HEK293 (cell line): ENCODE measurements around the gene GALNT9.

Experiments
- CTCF ChIA-PET: fragments of 350-600 bp; formaldehyde crosslinking; extraction: SDS; loops from one replicate; lab custom pipeline; 2021; ENCODE audit warnings: antibody characterized with exemption; lab: Yijun Ruan, JAX
- POLR2A ChIA-PET: fragments of 300-600 bp; formaldehyde crosslinking; extraction: SDS; loops from one replicate; lab custom pipeline; 2020; ENCODE audit warnings: antibody characterized with exemption, inconsistent platforms; lab: Yijun Ruan, JAX
- H3K27ac ChIP-seq: fragments of 200-500 bp; sonication (Bioruptor generic); 2 replicates; pipeline ENCODE4 v1.5.1; 2014; ENCODE audit warnings: low read depth, low read length, control low read depth, inconsistent platforms; ENCODE audit errors: extremely low read depth
- H3K36me3 ChIP-seq, 2 experiments: fragments of 200-500 bp in 1 of 2; sonication (Bioruptor generic) in 1 of 2; 1 replicate in 1 of 2; 2 replicates in 1 of 2; pipeline ENCODE4 v1.5.1; 2014 to 2017; ENCODE audit warnings: inconsistent platforms in 2 of 2, low read length in 2 of 2; ENCODE audit not compliant: control insufficient read depth in 2 of 2, insufficient read depth in 1 of 2
- H3K4me1 ChIP-seq: fragments of 200-500 bp; sonication (Bioruptor generic); 2 replicates; pipeline ENCODE4 v1.5.1; 2014; ENCODE audit warnings: mild to moderate bottlenecking, low read length, inconsistent platforms; ENCODE audit not compliant: control insufficient read depth, insufficient read depth
- H3K4me3 ChIP-seq: 2 replicates; pipeline ENCODE4 v1.5.1; 2011; ENCODE audit warnings: low read depth, mild to moderate bottlenecking, control low read depth, low read length, moderate library complexity
- H3K9me3 ChIP-seq: fragments of 200-500 bp; sonication (Bioruptor generic); 2 replicates; pipeline ENCODE4 v1.5.1; 2014; ENCODE audit warnings: low read depth, low read length, inconsistent platforms; ENCODE audit not compliant: control insufficient read depth, insufficient read depth
- AEBP2 ChIP-seq: fragments of 450-650 bp; formaldehyde crosslinking; IDR thresholded peaks from 2 replicates; pipeline ENCODE4 v1.5.1; 2016; ENCODE audit warnings: missing biosample characterization, missing genetic modification characterization, borderline replicate concordance
- BCL6B ChIP-seq: fragments of 450-650 bp; formaldehyde crosslinking; IDR thresholded peaks from 2 replicates; pipeline ENCODE4 v1.5.1; 2017; ENCODE audit warnings: missing biosample characterization, missing genetic modification characterization
- FEZF1 ChIP-seq: fragments of 450-650 bp; formaldehyde crosslinking; IDR thresholded peaks from 2 replicates; pipeline ENCODE4 v1.5.1; 2016; ENCODE audit warnings: missing biosample characterization, missing genetic modification characterization
- IKZF3 ChIP-seq: fragments of 450-650 bp; IDR thresholded peaks from 2 replicates; pipeline ENCODE4 v1.5.0; 2018; ENCODE audit warnings: missing biosample characterization, mild to moderate bottlenecking, missing genetic modification characterization, moderate library complexity
- KLF1 ChIP-seq: fragments of 450-650 bp; formaldehyde crosslinking; IDR thresholded peaks from 2 replicates; pipeline ENCODE4 v1.5.1; 2016; ENCODE audit warnings: missing biosample characterization, missing genetic modification characterization
- KLF17 ChIP-seq: fragments of 450-650 bp; formaldehyde crosslinking; IDR thresholded peaks from 2 replicates; pipeline ENCODE4 v1.5.1; 2016; ENCODE audit warnings: missing biosample characterization, missing genetic modification characterization
- PRDM2 ChIP-seq: fragments of 450-650 bp; formaldehyde crosslinking; IDR thresholded peaks from 2 replicates; pipeline ENCODE4 v1.5.1; 2016; ENCODE audit warnings: missing biosample characterization, missing genetic modification characterization, borderline replicate concordance
- TCF7L2 ChIP-seq: IDR thresholded peaks from 2 replicates; pipeline ENCODE4 v1.6.1; 2011; ENCODE audit warnings: low read depth, mild to moderate bottlenecking, inconsistent platforms, low read length, moderate library complexity, borderline replicate concordance
- ZBTB8A ChIP-seq: fragments of 450-650 bp; formaldehyde crosslinking; IDR thresholded peaks from 2 replicates; pipeline ENCODE4 v1.5.1; 2016; ENCODE audit warnings: missing biosample characterization, missing genetic modification characterization
- ZFP69B ChIP-seq: fragments of 450-650 bp; formaldehyde crosslinking; IDR thresholded peaks from 2 replicates; pipeline ENCODE4 v1.5.1; 2016; ENCODE audit warnings: missing biosample characterization, missing genetic modification characterization
- ZIC2 ChIP-seq: fragments of 450-650 bp; formaldehyde crosslinking; IDR thresholded peaks from 2 replicates; pipeline ENCODE4 v1.5.1; 2016; ENCODE audit warnings: missing biosample characterization, missing genetic modification characterization
- ZNF112 ChIP-seq: fragments of 450-650 bp; formaldehyde crosslinking; IDR thresholded peaks from 2 replicates; pipeline ENCODE4 v1.5.0; 2017; ENCODE audit warnings: missing biosample characterization, missing genetic modification characterization
- ZNF184 ChIP-seq: fragments of 450-650 bp; IDR thresholded peaks from 2 replicates; pipeline ENCODE4 v1.5.1; 2018; ENCODE audit warnings: missing biosample characterization, mild to moderate bottlenecking, missing genetic modification characterization
- ZNF223 ChIP-seq: fragments of 450-650 bp; formaldehyde crosslinking; IDR thresholded peaks from 2 replicates; pipeline ENCODE4 v1.5.1; 2016; ENCODE audit warnings: missing biosample characterization, missing genetic modification characterization
- ZNF266 ChIP-seq: fragments of 450-650 bp; formaldehyde crosslinking; IDR thresholded peaks from 2 replicates; pipeline ENCODE4 v1.5.1; 2016; ENCODE audit warnings: missing biosample characterization, missing genetic modification characterization, low read depth
- ZNF391 ChIP-seq: fragments of 450-650 bp; formaldehyde crosslinking; IDR thresholded peaks from 2 replicates; pipeline ENCODE4 v1.5.1; 2016; ENCODE audit warnings: low read depth, missing biosample characterization, missing genetic modification characterization, borderline replicate concordance
- ZNF626 ChIP-seq: fragments of 450-650 bp; sonication (Bioruptor Pico); formaldehyde crosslinking; IDR thresholded peaks from 2 replicates; pipeline ENCODE4 v1.5.1; 2018; ENCODE audit warnings: missing biosample characterization, missing genetic modification characterization, inconsistent platforms
- ZNF645 ChIP-seq: fragments of 450-650 bp; formaldehyde crosslinking; IDR thresholded peaks from 2 replicates; pipeline ENCODE4; 2016; ENCODE audit warnings: missing biosample characterization, missing genetic modification characterization
- ZNF658 ChIP-seq: fragments of 450-650 bp; formaldehyde crosslinking; IDR thresholded peaks from 2 replicates; pipeline ENCODE4; 2016; ENCODE audit warnings: missing biosample characterization, missing genetic modification characterization
- ZNF76 ChIP-seq: fragments of 450-650 bp; formaldehyde crosslinking; IDR thresholded peaks from 2 replicates; pipeline ENCODE4; 2016; ENCODE audit warnings: low read depth, missing biosample characterization, missing genetic modification characterization, borderline replicate concordance
- ZNF785 ChIP-seq: fragments of 450-650 bp; formaldehyde crosslinking; IDR thresholded peaks from 2 replicates; pipeline ENCODE4 v1.5.1; 2016; ENCODE audit warnings: missing biosample characterization, missing genetic modification characterization
- ZNF830 ChIP-seq: fragments of 450-650 bp; IDR thresholded peaks from 2 replicates; pipeline ENCODE4 v1.5.0; 2018; ENCODE audit warnings: missing biosample characterization, missing genetic modification characterization, low read depth, mild to moderate bottlenecking, moderate library complexity

Gene GALNT9

GRCh38 chr12:132338781-132339180 is 9.4 kb upstream of the GALNT9 start:
- H3K4me1 ChIP-seq = no peaks in the 10 kb centered on the region
- no peaks in the 10 kb centered on the region for H3K36me3 ChIP-seq
- no peak overlapping the region for H3K4me3 ChIP-seq
- ChIA-PET CTCF (no interaction called here), POLR2A (no interaction called here)
- no peaks in the 10 kb centered on the region for H3K9me3 ChIP-seq
- TF ChIP-seq ZNF645 (tag by site-specific recombination) = no peak
- TF ChIP-seq ZNF391 (tag by site-specific recombination) = no peak
- TF ChIP-seq FEZF1 (tag by site-specific recombination) = no peak
- no peak for TF ChIP-seq TCF7L2
- no peak for TF ChIP-seq AEBP2 (tag by site-specific recombination)
- no peak for TF ChIP-seq ZNF830 (tag by site-specific recombination)
- no peak for TF ChIP-seq IKZF3 (tag by site-specific recombination)
- TF ChIP-seq BCL6B (tag by site-specific recombination) = no peak
- TF ChIP-seq KLF17 (tag by site-specific recombination) = no peak
- no peak overlapping the region for H3K27ac ChIP-seq

GRCh38 chr12:132338311-132338710 is 8.9 kb upstream of the GALNT9 start:
- Histone ChIP-seq H3K9me3 (no peaks in the 10 kb centered on the region), H3K27ac (no peak overlapping the region), H3K36me3 (no peaks in the 10 kb centered on the region), H3K4me3 (no peak overlapping the region), H3K4me1 (no peaks in the 10 kb centered on the region)
- ChIA-PET POLR2A (no interaction called here), CTCF (no interaction called here)
- TF ChIP-seq PRDM2 = no peak
- no peak for TF ChIP-seq ZIC2 (tag by site-specific recombination)
- no peak for TF ChIP-seq ZNF266 (tag by site-specific recombination)
- TF ChIP-seq KLF1 (tag by site-specific recombination) = no peak
- no peak for TF ChIP-seq ZNF184 (tag by site-specific recombination)
- no peak for TF ChIP-seq KLF17 (tag by site-specific recombination)
- TF ChIP-seq ZNF76 (tag by site-specific recombination) = no peak
- no peak for TF ChIP-seq ZNF626
- TF ChIP-seq ZNF785 (tag by site-specific recombination) = no peak
- TF ChIP-seq ZNF658 (tag by site-specific recombination) = no peak
- TF ChIP-seq ZNF645 (tag by site-specific recombination) = no peak
- TF ChIP-seq ZBTB8A (tag by site-specific recombination) = no peak
- no peak for TF ChIP-seq ZNF112 (tag by site-specific recombination)
- TF ChIP-seq ZFP69B (tag by site-specific recombination) = no peak
- no peak for TF ChIP-seq ZNF391 (tag by site-specific recombination)
- TF ChIP-seq ZNF223 (tag by site-specific recombination) = no peak
